Psoas muscle (tissue), 8 donors: ENCODE data around the gene CACNA1D. TPM values are rescaled to one million over a fixed set of nuclear protein-coding genes. Genes with fewer than 3 reads are reported as not detected.

ENCODE experiments used
- ATAC-seq, 4 donors: fragments of 200-7000 bp; cut with Tn5 transposase; one replicate each; pipeline ENCODE4 v1.9.1; 2020; ENCODE audit warnings: moderate library complexity in 3 of 4, mild to moderate bottlenecking in 2 of 4
- DNase-seq, 2 donors: peaks; one replicate each; pipeline ENCODE4 v3.0.0-alpha.2; 2020
- H3K27ac ChIP-seq: fragments of 200-600 bp; one replicate; pipeline ENCODE4 v1.8.0; 2022
- H3K27me3 ChIP-seq, 3 donors: fragments of 200-600 bp in 1 of 3; one replicate each; pipeline versions ENCODE4 v1.6.1 to v1.8.0; 2013 to 2022; ENCODE audit warnings: low read length in 2 of 3, mild to moderate bottlenecking in 2 of 3, moderate library complexity in 1 of 3; ENCODE audit not compliant: insufficient read depth in 3 of 3
- H3K36me3 ChIP-seq, 2 donors: fragments of 200-600 bp in 1 of 2; one replicate each; pipeline versions ENCODE4 v1.6.1 to v1.8.0; 2013 to 2022; ENCODE audit warnings: low read depth in 1 of 2, mild to moderate bottlenecking in 1 of 2, moderate library complexity in 1 of 2; ENCODE audit not compliant: insufficient read depth in 1 of 2
- H3K4me1 ChIP-seq: fragments of 200-600 bp; one replicate; pipeline ENCODE4 v1.8.0; 2022
- H3K4me3 ChIP-seq: fragments of 200-600 bp; one replicate; pipeline ENCODE4 v1.8.0; 2022; ENCODE audit warnings: mild to moderate bottlenecking
- H3K9me3 ChIP-seq: fragments of 200-600 bp; one replicate; pipeline ENCODE4 v1.8.0; 2022
- CTCF ChIP-seq: fragments of 200-600 bp; IDR thresholded peaks from one replicate; pipeline ENCODE4 v1.8.0; 2022; ENCODE audit warnings: antibody characterized with exemption
- WGBS, 3 donors: extraction: QIAGEN DNeasy Blood & Tissue Kit; methylation state at CpG; one replicate each; pipeline versions ENCODE4 v1.1.6 to v1.1.7; 2013; 5-methylcytosine and 5-hydroxymethylcytosine counted together
- intact Hi-C, 2 donors: fragments of 100-400 bp; cut with DNase I; formaldehyde crosslinking; loops; one replicate each; pipeline versions ENCODE4 v1.11.0 to v1.14.2; 2022
- polyA plus RNA-seq, 3 donors: library from polyadenylated mRNA; stranded (reverse); fragments of 200-250 nt; gene quantifications; one replicate each; pipeline ENCODE4 v1.2.3, GENCODE V29; 2013
- total RNA-seq, 4 donors: library from RNA; stranded (reverse); fragmentation: NEBNext Ultra II Directional in 2 of 4; extraction: Animal tissue kit (Norgen Biotek cat#: 25700) in 2 of 4; gene quantifications; one replicate each; pipeline versions ENCODE4 v1.2.1 to v1.2.4, GENCODE V29; 2021 to 2023
- donor health status: healthy with polysubstance abuse.
- donor health status: DM: no; HTN: no; CAD: no; lungs with moderate emphysema.
- donor health status: Bipolar disorder and iron deficiency.
- donor health status: healthy.
- donor health status: DM: yes; HTN: yes; CAD: no.
- donor health status: DM: no; HTN: no; CAD: no.
- donor health status: DM: no; HTN: no; CAD: no.
- donor health status: DM: yes; HTN: yes; CAD: no.

CACNA1D gene
- total and polyA plus RNA-seq, 7 donors, result 0.05 to 0.82 (median 0.28) TPM; not detected in 2

- 60 to 64% (median 62%) methylated on average over 6 of the region's 6 CpGs for WGBS, 3 donors
- no peaks in the 10 kb centered on the region for H3K36me3 ChIP-seq
- no peak for DNase-seq
- no peak overlapping the region for H3K4me3 ChIP-seq
- ATAC-seq, result no peak
- intact Hi-C loops, result no loop called here
- H3K9me3 ChIP-seq, result no peaks in the 10 kb centered on the region
- no peaks in the 10 kb centered on the region for H3K4me1 ChIP-seq
- no peak overlapping the region for H3K27ac ChIP-seq
- no peaks in the 10 kb centered on the region for H3K27me3 ChIP-seq
- TF ChIP-seq CTCF, result no peak
Measured at GRCh38 chr3:53518495-53518981, 24.1 kb downstream of the CACNA1D start.

- Histone ChIP-seq H3K27me3 (no peaks in the 10 kb centered on the region), H3K4me3 (no peak overlapping the region), H3K27ac (no peak overlapping the region), H3K9me3 (no peaks in the 10 kb centered on the region), H3K4me1 (no peaks in the 10 kb centered on the region), H3K36me3 (no peaks in the 10 kb centered on the region)
- 58 to 65% (median 61%) methylated on average over 6 of the region's 6 CpGs for WGBS, 3 donors
- TF ChIP-seq CTCF, result no peak
- DNase-seq (no peak), ATAC-seq (no peak)
- intact Hi-C loops, result no loop called here
Measured at GRCh38 chr3:53519065-53519709, 24.8 kb downstream of the CACNA1D start.

- Histone ChIP-seq H3K4me1 (no peaks in the 10 kb centered on the region), H3K27ac (no peak overlapping the region), H3K4me3 (no peak overlapping the region), H3K27me3 (no peaks in the 10 kb centered on the region), H3K9me3 (no peaks in the 10 kb centered on the region), H3K36me3 (no peaks in the 10 kb centered on the region)
- TF ChIP-seq CTCF, result no peak
- WGBS, 3 donors, result 89 to 93% (median 93%) methylated on average over 3 of the region's 3 CpGs
- intact Hi-C loops, result no loop called here
- DNase-seq (no peak), ATAC-seq (no peak)
Measured at GRCh38 chr3:53523346-53523745, 28.9 kb downstream of the CACNA1D start.

DNA sequence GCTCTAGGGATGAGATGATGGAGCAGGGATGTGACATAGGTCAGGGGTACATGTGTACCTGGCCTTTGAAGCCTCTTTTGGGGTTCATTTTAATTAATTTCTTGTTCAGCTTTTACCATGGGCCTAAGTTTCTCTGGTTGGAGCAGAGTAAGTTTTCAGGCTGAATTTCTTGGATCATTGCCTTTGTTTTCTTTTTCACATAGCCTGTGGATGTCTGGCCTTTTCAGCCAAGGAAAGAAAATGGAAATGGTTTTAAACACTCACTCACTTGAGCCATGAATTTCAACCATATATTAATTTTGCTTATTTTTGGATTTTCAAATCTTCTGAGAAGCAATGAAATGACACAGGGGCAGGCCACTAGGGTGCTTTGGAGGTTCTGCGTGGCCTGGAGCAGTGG, 30.2 kb downstream of the CACNA1D start:
- ATAC-seq, result no peak
- no peak overlapping the region for H3K27ac ChIP-seq
- H3K4me3 ChIP-seq, result no peak overlapping the region
- no peaks in the 10 kb centered on the region for H3K9me3 ChIP-seq
- no peak for DNase-seq
- 67 to 91% (median 87%) methylated on average over 1 of the region's 1 CpG for WGBS, 3 donors
- intact Hi-C loops, result no loop called here
- TF ChIP-seq CTCF, result no peak
- H3K4me1 ChIP-seq, result no peaks in the 10 kb centered on the region
- H3K36me3 ChIP-seq, result no peaks in the 10 kb centered on the region
- no peaks in the 10 kb centered on the region for H3K27me3 ChIP-seq
